Caco-2 (cell line): ENCODE data around the gene CHORDC1. TPM values are rescaled to one million over a fixed set of nuclear protein-coding genes. Genes with fewer than 3 reads are reported as not detected.

Experiments
- BruUV-seq: library from RNA; stranded (reverse); fragments of 400-500 nt; replicated peaks from 2 replicates; lab custom pipeline; 2021; lab: Mats Ljungman, UMichigan
- CTCF ChIA-PET: fragments of 300-600 bp; sonication (Branson Sonifier 250); formaldehyde crosslinking; loops from one replicate; lab custom pipeline; 2022; ENCODE audit warnings: antibody characterized with exemption; lab: Charles Lee
- POLR2A ChIA-PET: fragments of 300-600 bp; sonication (Branson Sonifier 250); formaldehyde crosslinking; loops from one replicate; lab custom pipeline; 2022; ENCODE audit warnings: antibody characterized with exemption; lab: Charles Lee
- DNase-seq, 2 experiments: peaks; one replicate each; pipeline versions ENCODE4 v3.0.0 to v3.0.0-alpha.2; 2020 to 2022
- H3K27me3 ChIP-seq: replicated peaks from 2 replicates; pipeline ENCODE4 v1.6.0; 2011; ENCODE audit warnings: low read length; ENCODE audit not compliant: control insufficient read depth, insufficient read depth
- H3K36me3 ChIP-seq: 2 replicates; pipeline ENCODE4 v1.5.1; 2011; ENCODE audit warnings: low read length; ENCODE audit not compliant: control insufficient read depth, insufficient read depth
- H3K4me1 ChIP-seq: fragments of 250-450 bp; sonication (Bioruptor Pico); 2 replicates; pipeline ENCODE4 v1.5.1; 2020; ENCODE audit warnings: mild to moderate bottlenecking
- H3K4me3 ChIP-seq: 2 replicates; pipeline ENCODE4 v1.5.1; 2011; ENCODE audit warnings: low read depth, mild to moderate bottlenecking, control low read depth, low read length
- H3K9me3 ChIP-seq: fragments of 250-450 bp; sonication (Bioruptor Pico); 2 replicates; pipeline ENCODE4 v1.5.1; 2020; ENCODE audit warnings: mild to moderate bottlenecking, moderate library complexity
- H3K27ac Mint-ChIP-seq: one replicate; pipeline ENCODE4 v1.8.0; 2022; ENCODE audit warnings: mixed read lengths; ENCODE audit not compliant: unreplicated experiment
- H3K27me3 Mint-ChIP-seq: one replicate; pipeline ENCODE4 v1.8.0; 2022; ENCODE audit warnings: mixed read lengths; ENCODE audit not compliant: insufficient read depth, unreplicated experiment
- H3K36me3 Mint-ChIP-seq: one replicate; pipeline ENCODE4 v1.8.0; 2022; ENCODE audit warnings: mild to moderate bottlenecking, mixed read lengths; ENCODE audit not compliant: insufficient read depth, unreplicated experiment
- H3K4me1 Mint-ChIP-seq: one replicate; pipeline ENCODE4 v1.8.0; 2022; ENCODE audit warnings: low read depth, mixed read lengths; ENCODE audit not compliant: unreplicated experiment
- H3K4me3 Mint-ChIP-seq: one replicate; pipeline ENCODE4 v1.8.0; 2022; ENCODE audit warnings: mild to moderate bottlenecking, moderate library complexity, mixed read lengths; ENCODE audit not compliant: unreplicated experiment
- H3K9me3 Mint-ChIP-seq: one replicate; pipeline ENCODE4 v1.8.0; 2022; ENCODE audit warnings: mixed read lengths; ENCODE audit not compliant: unreplicated experiment
- intact Hi-C: fragments of 100-400 bp; cut with micrococcal nuclease; formaldehyde crosslinking; loops from one replicate; pipeline ENCODE4 v1.10.0; 2022; ENCODE audit not compliant: unreplicated experiment
- total RNA-seq: library from RNA; stranded (reverse); gene quantifications from 2 replicates; pipeline ENCODE4 v1.2.3, GENCODE V29; 2022
- TF ChIP-seq, protein P1 (sequence below), 2 experiments: fragments of 200-600 bp in 1 of 2; IDR thresholded peaks; 1 replicate in 1 of 2; 2 replicates in 1 of 2; pipeline versions ENCODE4 v1.5.1 to v1.8.0; 2011 to 2022; ENCODE audit warnings: antibody characterized with exemption in 1 of 2, control low read depth in 1 of 2, inconsistent platforms in 1 of 2, low read depth in 1 of 2, low read length in 1 of 2, mild to moderate bottlenecking in 1 of 2, moderate library complexity in 1 of 2; ENCODE audit not compliant: insufficient read depth in 1 of 2, severe bottlenecking in 1 of 2, unreplicated experiment in 1 of 2

Gene CHORDC1
- total RNA-seq, 1 experiment from 2014 or later: 194 TPM

GRCh38 chr11:90179923-90180322, 42.9 kb downstream of the CHORDC1 start:
- ChIA-PET CTCF (no interaction called here), POLR2A (no interaction called here)
- no peak for DNase-seq
- Histone ChIP-seq H3K4me3 (no peak overlapping the region), H3K9me3 (no peaks in the 10 kb centered on the region), H3K36me3 (peaks cover 8% of the 10 kb centered on the region), H3K27me3 (no peaks in the 10 kb centered on the region), H3K4me1 (peaks cover 62% of the 10 kb centered on the region)
- H3K36me3 Mint-ChIP-seq: peaks cover 91% of the 10 kb centered on the region
- H3K4me3 Mint-ChIP-seq: no peak overlapping the region
- H3K27me3 Mint-ChIP-seq: no peaks in the 10 kb centered on the region
- H3K4me1 Mint-ChIP-seq: peaks cover 42% of the 10 kb centered on the region
- no TSS peak for BruUV-seq
- intact Hi-C loops: loop anchor here (10.0 kb wide), 1 partner anchor 665 kb away; no protein-coding TSS in a partner anchor
- TF ChIP-seq, protein P1, sequence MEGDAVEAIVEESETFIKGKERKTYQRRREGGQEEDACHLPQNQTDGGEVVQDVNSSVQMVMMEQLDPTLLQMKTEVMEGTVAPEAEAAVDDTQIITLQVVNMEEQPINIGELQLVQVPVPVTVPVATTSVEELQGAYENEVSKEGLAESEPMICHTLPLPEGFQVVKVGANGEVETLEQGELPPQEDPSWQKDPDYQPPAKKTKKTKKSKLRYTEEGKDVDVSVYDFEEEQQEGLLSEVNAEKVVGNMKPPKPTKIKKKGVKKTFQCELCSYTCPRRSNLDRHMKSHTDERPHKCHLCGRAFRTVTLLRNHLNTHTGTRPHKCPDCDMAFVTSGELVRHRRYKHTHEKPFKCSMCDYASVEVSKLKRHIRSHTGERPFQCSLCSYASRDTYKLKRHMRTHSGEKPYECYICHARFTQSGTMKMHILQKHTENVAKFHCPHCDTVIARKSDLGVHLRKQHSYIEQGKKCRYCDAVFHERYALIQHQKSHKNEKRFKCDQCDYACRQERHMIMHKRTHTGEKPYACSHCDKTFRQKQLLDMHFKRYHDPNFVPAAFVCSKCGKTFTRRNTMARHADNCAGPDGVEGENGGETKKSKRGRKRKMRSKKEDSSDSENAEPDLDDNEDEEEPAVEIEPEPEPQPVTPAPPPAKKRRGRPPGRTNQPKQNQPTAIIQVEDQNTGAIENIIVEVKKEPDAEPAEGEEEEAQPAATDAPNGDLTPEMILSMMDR (IDR thresholded peaks at IDR 0.05; ENCODE audit: insufficient read depth in 1 of 2, low read depth in 1 of 2, low read length in 1 of 2, severe bottlenecking in 1 of 2, unreplicated experiment in 1 of 2): no peak
- H3K27ac Mint-ChIP-seq: no peak overlapping the region
- H3K9me3 Mint-ChIP-seq: no peaks in the 10 kb centered on the region

- no peak overlapping the region for H3K4me3 ChIP-seq
- intact Hi-C loops: loop anchor here (10.0 kb wide), 1 partner anchor 664 kb away; no protein-coding TSS in a partner anchor
- H3K4me1 ChIP-seq: peaks cover 68% of the 10 kb centered on the region
- peak overlapping the region; percentile 1 for H3K27ac Mint-ChIP-seq
- no TSS peak for BruUV-seq
- H3K4me3 Mint-ChIP-seq: no peak overlapping the region
- no peaks in the 10 kb centered on the region for H3K27me3 ChIP-seq
- TF ChIP-seq, protein P1 (IDR thresholded peaks at IDR 0.05; ENCODE audit: insufficient read depth in 1 of 2, low read depth in 1 of 2, low read length in 1 of 2, severe bottlenecking in 1 of 2, unreplicated experiment in 1 of 2): no peak
- CTCF ChIA-PET: no interaction called here
- peaks cover 7% of the 10 kb centered on the region for H3K36me3 ChIP-seq
- DNase-seq: peak in 1 of 2 experiments; percentile 52
- POLR2A ChIA-PET: no interaction called here
- no peaks in the 10 kb centered on the region for H3K9me3 Mint-ChIP-seq
- H3K36me3 Mint-ChIP-seq: peaks cover 92% of the 10 kb centered on the region
- no peaks in the 10 kb centered on the region for H3K9me3 ChIP-seq
- peaks cover 42% of the 10 kb centered on the region for H3K4me1 Mint-ChIP-seq
- no peaks in the 10 kb centered on the region for H3K27me3 Mint-ChIP-seq
Measured at GRCh38 chr11:90178751-90179150, 44.1 kb downstream of the CHORDC1 start.

DNA sequence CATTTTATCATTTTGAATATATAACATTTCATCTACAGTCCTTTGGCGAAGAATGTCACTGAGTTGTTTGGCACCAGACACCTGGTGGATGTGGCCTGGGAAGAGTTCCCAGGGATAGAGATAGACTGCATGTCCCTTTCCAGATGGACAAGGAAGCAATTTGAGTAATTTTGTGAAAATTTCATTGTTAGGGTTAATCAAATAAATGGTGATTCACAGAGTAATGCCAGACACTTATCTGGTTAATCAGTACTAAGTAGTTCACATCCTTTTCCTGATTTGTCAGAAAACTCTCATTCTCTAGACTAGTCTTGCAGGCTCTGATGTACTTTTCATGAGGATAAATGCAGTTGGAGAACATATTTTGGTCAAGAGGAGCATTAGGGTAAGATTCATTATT, 46.8 kb downstream of the CHORDC1 start:
- no peak for DNase-seq
- no peaks in the 10 kb centered on the region for H3K27me3 ChIP-seq
- ChIA-PET POLR2A (no interaction called here), CTCF (no interaction called here)
- no peaks in the 10 kb centered on the region; the same call in 1 of the 2 replicates for H3K9me3 ChIP-seq
- TF ChIP-seq, protein P1 (IDR thresholded peaks at IDR 0.05; ENCODE audit: insufficient read depth in 1 of 2, low read depth in 1 of 2, low read length in 1 of 2, severe bottlenecking in 1 of 2, unreplicated experiment in 1 of 2): no peak
- H3K4me3 Mint-ChIP-seq: no peak overlapping the region
- H3K9me3 Mint-ChIP-seq: peaks cover 8% of the 10 kb centered on the region
- peak overlapping the region; percentile 33 for H3K27ac Mint-ChIP-seq
- H3K36me3 ChIP-seq: peaks cover 5% of the 10 kb centered on the region; the same call in 1 of the 2 replicates
- H3K4me1 ChIP-seq: peaks cover 77% of the 10 kb centered on the region
- H3K36me3 Mint-ChIP-seq: peaks cover 87% of the 10 kb centered on the region
- H3K27me3 Mint-ChIP-seq: no peaks in the 10 kb centered on the region
- H3K4me1 Mint-ChIP-seq: peaks cover 44% of the 10 kb centered on the region
- no peak overlapping the region for H3K4me3 ChIP-seq
- intact Hi-C loops: loop anchor here (10.0 kb wide), 1 partner anchor 661 kb away; no protein-coding TSS in a partner anchor
- no TSS peak for BruUV-seq
